Activated CD4-positive, alpha-beta T cell treated with anti-CD3 and anti-CD28 coated beads for 24 hours (primary cell): ENCODE results near the gene F10.

Source experiments
- DNase-seq, 2 donors: peaks; one replicate each; pipeline ENCODE4 v3.0.0-alpha.2; 2020; ENCODE audit warnings: low read depth in 2 of 2

F10 gene

DNA sequence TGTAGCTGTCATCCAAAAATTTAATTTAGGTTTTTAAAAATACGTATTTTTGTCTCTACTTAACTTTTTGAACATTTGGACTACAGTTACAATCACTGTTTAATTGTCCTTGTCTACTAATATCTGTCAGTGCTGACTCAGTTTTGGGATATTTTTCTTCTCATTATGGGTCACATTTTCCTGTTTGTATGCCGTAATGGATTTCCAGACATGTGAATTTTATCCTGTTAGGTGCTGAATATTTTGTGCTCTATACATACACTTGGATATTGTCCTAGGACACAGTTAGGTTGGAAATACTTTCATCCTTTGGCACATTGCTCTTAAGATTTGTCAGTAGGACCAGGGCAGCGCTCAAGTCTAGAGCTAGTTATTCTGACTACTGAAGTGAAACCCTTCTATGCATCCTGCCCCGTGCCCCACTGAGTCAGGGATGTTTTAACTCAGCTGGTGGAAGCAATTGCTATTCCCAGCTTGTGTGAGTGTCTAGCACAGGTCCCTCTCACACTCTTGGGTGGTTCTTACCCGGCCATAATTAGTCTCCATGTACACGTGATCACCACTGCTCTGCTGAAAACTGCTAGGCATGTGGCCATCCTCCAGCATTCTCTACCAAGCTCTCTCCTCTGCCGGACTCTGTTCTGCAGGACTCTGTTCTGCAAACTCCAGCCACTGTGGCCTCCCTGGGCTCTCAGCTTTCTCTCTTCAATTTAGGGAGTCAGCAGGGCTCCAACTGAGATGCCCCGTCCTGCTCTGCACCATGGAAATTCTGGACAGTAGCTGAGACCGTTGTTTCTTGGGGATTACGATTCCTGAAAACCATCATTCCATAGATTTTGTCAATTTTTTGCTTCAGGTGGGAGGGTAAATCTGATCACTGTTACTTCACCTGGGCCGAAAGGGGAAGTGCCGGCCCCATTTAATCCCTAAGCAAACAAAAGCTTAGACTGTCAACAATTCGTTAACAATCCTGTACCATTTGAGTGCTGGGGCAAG lies 47.0 kb downstream of the F10 start:
- DNase-seq = no peak

DNA sequence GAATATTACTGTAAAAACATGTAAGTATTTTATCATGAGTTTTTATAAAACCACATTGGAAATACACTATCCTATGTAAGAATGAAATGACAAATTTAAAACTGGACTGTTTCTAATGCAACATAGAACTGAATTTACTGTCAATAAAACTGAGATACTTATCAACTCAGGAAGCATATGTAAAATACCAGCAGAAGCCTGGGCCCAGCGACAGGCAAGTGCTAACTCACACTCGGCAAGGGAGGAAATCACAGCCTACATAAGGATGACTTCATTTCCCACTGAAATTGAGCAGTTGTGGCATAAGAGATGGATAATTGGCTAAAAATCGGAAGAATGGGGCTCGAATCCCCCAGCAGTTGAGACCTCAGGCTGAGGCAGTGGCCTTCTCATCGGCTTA lies 47.9 kb downstream of the F10 start:
- DNase-seq = no peak

DNA sequence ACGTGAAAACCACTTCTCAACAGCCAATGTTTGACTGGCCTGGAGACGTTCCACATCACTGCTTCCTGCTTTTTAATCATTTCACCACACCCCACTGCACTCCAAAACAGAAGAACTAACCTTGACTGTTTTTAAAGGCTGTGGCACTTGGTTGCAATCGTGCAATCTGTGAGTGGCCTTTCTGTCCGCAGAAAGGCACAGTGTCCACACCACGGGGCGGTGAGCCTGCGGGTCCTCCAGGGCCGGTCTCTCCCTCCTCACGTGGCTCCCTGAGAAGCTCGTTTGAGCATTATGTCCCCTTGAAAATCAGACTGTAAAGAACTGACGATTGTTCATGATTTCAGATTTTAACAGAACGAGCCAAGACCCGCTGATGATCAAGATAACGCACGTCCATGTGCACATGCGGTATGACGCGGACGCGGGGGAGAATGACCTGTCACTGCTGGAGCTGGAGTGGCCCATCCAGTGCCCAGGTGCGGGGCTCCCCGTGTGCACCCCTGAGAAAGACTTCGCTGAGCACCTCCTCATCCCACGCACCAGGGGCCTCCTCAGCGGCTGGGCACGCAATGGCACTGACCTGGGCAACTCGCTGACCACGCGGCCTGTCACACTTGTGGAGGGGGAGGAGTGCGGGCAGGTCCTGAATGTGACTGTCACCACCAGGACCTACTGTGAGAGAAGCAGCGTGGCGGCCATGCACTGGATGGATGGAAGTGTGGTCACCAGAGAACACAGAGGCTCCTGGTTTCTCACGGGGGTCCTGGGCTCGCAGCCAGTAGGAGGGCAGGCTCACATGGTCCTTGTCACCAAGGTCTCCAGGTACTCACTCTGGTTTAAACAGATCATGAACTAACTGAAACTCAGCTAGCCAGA lies 48.9 kb downstream of the F10 start:
- DNase-seq = no peak

DNA sequence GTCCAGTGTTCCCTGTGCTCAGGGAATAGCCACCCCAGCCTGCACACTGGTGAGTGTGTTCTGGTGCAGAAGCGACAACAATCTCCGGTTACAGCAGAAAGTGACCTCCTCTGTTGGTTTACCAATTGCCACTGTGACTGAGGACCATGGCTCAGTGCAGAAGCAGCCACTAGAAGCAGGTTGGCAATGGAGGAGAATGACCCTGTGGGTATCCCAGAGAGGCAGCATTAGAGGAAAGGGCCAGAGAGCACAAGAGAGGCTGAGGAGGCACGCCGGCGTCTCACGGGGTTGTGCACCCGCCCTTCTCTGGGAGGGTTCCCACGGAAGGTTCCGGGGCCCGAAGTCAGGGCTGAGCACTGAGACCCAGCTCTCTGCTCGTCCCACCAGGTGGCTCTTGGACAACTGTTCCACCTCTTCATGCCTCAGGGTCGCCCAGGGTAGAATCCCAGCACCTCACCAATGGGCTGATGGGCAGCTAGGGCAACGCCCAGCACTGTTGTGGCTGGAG lies 49.9 kb downstream of the F10 start:
- DNase-seq = no peak

DNA sequence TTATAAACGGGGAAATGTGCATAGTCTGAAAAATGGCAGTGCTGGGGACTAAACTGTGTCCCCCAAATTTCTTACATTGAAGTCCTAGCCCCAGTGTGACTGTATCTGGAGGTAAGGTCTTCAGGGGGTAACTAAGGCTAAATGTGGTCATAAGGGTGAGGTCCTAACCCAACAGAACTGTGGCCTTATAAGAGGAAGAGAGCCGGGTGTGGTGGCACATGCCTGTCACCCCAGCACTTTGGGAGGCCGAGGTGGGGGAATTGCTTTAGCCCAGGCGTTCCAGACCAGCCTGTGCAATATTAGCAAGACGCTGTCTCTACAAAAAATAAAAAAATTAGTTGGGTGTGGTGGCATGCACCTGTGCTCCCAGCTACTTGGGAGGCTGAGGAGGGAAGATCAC lies 53.7 kb downstream of the F10 start:
- no peak for DNase-seq

DNA sequence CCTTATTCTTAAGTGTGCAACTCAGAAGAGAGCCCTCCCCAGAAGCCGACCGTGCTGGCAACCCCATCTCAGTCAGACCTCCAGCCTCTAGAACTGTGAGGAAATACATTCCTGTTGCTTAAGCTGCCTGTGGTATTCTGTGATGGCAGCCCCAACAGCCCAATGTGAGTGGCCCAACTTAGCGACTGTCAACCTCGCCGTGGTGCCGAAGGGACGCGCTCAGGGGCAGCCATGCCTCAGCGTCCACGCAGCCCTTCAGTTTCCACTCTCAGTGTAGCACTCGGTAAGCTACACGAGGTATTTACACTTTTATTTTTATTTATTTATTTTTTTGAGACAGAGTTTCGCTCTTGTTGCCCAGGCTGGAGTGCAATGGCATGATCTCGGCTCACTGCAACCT lies 54.2 kb downstream of the F10 start:
- no peak for DNase-seq

DNA sequence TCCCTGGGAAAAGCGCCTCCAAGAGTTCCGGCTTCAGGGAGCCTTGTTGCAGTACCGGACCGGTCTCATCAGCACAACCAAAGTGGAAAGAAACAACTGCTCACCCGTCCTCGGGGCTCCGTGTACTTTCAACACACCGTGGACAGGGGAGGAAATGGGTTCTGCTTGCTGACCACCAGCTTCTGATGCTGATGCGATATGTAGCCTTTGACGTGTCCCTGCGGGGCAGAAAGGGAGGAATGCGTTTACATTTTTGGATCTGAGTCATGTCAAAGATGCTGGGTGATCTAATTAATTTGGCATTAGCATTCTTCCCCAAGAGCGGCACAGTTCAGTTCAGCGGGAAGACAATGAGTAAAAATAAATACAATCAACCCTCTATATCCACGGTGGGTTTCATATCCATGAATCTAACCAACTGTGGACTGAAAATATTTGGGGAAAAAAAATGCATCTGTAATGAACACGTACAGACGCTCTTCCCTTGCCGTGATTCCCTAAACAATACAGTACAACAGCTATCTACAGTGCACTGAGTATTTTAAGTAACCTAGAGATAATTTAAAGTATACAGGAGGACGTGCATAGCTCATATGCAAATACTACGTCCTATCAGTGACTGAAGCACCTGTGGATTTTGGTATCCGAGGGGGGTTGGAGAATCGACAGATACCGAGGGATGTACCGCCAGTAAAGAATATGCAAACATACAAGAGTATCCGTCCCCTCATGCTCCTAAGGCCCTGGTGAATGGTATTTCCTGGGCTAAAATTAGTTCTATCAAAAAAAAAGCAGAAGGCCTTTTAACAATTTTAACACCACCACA lies 55.7 kb downstream of the F10 start:
- DNase-seq = no peak

DNA sequence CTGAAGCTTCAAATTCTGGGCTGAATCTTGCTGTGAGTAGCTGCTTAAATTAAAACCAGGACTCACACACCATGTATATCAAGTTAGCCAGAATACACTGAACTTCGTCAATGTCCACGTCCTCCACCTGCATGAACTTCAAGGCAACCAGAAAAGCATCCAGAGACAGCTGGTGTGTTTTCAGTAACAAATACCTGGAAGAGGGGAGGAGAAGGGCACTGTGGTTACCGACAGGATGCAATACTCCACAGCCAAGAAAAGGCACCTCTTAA lies 56.2 kb downstream of the F10 start:
- no peak for DNase-seq

DNA sequence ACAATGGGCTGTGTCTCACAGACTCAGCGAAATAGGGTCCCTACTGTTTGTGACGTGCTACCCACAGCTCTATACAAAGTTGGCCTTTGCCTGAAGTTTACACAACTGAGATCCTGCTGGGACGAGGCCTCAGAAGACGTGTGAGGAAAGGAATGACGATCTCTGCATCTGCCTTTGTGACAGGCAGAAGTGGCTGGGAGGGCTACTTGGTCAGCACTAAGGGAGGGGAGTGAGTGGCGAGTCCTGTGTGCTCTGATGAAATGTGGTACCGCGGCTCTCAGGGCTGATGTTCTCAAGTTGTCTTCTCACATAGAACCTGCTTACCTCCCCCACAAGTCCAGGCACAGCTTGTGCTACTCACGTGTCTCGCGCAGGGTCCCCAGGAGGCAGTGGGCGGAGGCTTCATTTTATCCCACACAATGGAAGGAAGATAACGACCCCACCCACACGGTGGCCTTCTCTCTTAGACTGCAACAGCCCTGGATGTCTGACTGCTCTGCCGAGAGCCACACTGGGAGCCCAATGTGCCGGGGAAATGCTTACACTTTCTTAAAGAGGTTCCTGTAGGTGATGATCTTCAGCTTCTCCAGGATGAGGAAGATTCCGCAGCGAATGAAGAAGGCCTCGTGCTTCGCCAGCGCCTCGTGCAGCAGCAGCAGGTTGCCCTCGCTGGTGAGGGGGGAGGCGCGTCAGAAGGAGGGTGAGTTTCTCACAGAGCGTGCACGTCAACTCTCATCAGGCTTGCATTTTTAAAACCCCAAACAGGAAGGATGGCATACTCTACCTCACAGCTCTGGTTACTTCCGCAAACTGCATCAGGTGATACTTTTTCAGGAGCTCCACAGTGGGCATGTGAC lies 57.0 kb downstream of the F10 start:
- DNase-seq = no peak

DNA sequence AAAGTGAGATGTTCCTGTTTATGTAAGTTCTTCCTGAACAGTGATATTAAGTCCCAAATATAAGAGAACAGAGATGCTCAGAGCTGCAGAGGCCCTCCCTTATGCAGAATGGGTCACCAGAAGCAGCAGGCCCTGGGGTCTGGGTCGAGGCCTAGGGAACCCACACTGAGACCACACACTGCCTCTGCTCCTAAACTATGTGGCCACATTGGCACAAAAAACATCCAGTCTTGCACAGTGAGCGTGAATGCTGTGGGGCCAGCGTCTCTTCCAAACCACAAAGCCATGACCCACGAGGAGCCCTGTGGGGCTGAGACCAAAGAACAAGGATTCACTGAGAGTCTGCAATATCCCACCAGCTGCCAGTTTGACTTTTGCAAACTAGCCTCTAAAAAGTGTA lies 59.4 kb downstream of the F10 start:
- DNase-seq = no peak

DNA sequence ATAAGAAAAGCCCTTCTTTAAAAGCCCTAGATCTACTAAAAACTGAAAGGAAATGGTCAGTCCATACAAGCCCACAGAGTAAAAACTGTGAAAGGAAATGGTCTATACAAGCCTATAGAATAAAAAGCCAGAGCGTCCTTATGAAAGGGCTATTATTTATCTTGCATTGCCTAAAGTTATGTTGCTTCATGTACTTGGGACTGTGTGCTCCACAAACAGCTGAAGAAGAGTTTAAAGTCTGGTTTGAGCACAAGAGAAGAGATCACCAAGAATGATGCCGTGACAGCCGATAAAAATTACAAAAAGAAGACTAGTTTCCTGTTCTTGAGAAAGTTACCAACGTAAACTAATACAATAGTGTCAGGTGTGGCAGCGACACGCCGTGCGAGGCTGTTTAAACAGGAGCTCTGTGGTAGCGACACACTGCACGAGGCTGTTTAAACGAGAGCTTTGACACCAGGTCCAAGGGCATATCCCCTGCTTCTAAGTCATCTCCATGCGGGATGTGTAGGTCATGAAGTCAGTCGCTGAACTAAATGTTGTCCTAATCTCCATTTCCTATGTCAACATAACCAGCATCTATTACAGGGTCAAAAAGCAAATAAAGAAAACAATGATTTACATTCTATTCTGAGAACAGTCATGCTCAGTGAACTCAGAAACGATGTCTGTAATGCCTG lies 61.0 kb downstream of the F10 start:
- DNase-seq = no peak

DNA sequence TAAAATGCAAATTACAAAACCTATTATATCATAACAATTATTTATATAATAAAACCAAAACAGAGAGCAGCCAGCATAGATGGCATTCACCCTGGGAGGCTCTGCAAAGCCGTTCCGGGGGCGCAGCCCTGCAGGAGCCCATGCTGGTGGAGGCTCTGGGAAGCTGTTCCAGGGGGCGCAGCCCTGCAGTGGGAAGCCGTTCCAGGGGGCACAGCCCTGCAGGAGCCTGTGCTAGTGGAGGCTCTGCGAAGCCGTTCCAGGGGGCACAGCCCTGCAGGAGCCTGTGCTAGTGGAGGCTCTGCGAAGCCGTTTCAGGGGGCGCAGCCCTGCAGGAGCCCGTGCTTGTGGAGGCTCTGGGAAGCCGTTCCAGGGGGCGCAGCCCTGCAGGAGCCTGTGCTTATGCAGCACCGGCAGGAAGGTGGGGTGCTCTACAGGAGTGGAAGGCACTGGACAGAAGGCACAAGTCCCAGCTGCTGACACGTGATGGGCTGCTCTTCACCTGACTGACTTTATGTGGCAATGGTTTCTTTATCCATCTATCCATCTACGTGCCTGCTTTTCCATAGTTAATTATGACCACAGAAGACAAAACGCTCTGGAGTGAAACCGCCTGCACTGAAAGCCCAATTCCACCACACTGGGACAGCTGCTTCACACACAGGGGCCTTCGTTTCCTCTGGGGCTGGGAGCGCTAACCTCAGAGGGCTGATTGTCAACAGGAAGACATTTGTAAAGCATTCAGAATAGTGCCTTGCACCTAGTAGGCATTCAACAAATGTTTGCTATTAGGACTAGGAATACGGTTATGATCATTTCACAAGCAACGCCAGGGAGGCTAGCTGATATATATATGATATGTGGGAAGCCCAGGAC lies 62.2 kb downstream of the F10 start:
- DNase-seq = no peak

DNA sequence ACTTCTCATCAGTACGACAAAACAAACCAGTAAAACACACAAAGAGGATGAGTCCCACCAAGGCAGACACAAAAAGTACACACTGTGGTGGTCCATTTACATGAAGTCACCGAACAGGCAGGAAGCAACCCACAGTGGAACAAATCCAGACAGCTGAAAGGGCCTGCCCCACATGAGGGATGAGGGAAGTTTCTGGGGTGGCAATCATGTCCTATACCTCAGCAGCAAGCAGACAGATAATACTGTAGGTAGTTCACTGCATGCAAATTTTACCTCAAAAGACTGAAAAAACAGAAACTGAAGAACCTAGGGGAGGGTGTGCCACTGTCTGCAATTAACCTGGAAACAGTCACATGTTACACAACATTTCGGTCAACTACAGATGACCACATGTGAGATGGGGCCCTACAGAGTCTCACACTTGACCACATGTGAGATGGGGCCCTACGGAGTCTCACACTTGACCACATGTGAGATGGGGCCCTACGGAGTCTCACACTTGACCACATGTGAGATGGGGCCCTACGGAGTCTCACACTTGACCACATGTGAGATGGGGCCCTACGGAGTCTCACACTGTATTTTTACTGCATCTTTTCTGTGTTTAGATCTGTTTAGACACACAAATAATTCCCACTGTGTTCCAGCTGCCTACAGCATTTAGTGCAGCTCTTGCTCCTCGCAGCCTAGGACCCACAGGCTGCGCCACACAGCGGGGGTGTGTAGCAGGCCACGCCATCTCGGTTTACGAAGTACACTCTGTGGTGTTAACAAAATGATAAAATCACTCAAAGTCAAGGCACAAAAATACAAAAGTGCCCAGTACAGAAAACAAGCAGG lies 63.7 kb downstream of the F10 start:
- DNase-seq = no peak

DNA sequence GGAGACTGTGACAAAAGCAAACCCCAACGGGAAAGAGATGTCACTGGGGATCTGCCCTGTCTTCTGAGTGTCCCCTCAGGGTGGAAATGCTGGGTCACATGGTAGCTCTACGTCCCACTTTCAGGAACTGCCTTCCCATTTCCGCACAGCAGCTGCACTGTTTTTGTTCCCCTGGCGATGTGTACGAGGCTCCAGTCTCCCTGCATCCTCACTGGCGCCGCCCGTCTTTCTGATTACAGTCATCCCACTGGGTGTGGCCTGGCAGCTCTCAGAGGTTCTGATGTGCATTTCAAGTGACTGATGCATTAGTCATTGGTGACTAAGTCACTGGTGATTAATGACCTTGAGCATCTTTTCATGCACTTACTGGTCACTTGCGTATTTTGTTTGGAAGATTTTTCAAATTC lies 64.7 kb downstream of the F10 start:
- peak; percentile 51 to 54 for DNase-seq

DNA sequence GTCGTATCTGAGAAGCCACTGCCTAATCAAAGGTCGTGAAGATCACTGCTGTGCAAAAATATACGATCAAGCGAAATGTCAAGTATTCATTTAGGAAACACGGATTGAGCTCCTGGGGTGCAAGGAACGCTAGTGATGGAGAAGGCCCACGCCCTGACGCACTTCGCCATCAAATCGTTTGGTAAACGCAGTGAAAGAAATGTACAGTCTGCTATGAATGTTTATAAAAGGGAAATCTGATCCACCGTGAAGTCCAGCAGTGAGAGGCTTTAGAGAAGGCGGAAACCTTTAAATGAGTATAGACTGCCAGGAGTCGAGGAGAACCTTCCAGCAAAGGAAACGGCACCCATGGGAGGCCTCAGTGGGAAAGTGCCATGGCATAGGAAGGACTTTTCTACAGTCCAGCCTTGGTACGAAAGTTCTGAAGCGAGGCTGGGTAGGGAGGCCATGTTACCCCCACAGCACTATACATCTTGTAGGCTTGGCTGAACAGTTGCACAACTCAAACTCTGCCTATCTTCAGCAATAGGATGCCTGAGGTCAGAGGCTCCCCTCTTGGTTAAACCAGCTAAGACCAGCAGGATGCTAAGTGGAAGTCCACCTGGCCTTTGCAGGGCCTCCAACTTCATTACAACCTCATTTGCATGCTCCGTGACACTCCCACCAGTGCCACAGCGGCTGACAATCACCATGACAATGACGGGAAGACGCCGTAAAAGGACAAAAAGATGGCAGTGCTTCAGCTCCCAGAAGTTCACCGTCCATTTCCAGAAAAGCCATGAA lies 65.5 kb downstream of the F10 start:
- no peak for DNase-seq

DNA sequence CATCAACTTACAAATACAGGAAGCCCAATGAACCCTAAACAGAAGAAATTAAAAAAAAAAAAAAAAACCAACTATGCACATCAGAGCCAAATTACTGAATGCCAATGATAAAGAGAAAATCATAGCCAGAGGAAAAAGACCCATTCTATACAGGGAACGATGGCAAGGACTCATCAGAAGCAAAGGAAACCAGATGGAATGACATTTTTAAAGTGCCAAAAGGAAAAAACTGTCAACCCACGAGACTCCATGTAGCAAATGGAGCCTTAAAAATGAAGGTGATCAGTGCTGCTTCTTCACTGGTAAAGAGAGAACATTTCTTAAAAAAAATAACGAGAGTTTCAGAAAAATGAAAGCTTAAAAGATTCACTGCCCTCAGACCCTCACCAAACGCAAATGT lies 67.6 kb downstream of the F10 start:
- DNase-seq = no peak

DNA sequence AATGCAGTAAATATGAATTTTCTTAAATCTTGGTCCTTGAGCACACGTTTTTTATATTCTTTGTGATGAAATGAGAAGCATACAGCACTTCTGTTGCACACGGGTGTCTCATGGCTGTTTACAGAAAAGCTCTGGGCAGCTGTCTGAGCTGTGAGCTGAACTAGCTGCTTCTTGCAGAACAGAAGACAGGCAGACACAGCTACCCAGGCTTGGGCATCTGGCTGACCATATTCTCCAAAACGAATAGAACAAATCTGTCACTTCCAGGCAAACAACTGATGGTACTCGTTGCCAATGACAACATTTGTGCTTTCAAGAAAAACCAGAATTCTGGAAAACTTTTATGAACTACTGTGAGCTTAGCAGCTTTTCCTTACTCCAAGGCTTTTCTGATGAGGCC lies 69.7 kb downstream of the F10 start:
- no peak for DNase-seq

DNA sequence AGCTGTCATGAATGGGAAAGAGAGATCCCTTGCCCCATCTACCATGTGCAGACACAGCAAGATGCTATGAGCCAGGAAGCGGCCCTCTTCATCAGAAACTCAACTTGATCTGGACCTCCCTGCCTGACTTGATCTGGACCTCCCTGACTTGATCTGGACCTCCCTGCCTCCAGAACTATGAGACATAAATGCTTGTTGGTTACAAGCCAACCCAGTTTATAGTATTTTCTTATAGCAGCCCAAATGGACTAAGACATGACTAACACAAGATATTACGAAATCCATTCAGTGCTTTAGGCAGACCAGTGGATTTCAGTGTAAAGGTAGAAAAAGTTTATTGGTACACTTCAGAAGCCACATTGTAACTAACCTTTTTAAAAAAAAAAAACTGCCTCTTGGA lies 70.3 kb downstream of the F10 start:
- DNase-seq = no peak
